NCI-H1694 treated with DMSO at 0.1 percent for 48 hours (cell line): Measurements from ENCODE around the gene PER2.
"Not testable (repeated sequence)": the region's sequence is repeated elsewhere in the genome, so short reads cannot be mapped to it uniquely, and the experiment has no call there.

ENCODE experiments used
- DNase-seq: peaks from one replicate; lab custom pipeline; 2025; lab: John Stamatoyannopoulos, UW

The PER2 gene, protein sequence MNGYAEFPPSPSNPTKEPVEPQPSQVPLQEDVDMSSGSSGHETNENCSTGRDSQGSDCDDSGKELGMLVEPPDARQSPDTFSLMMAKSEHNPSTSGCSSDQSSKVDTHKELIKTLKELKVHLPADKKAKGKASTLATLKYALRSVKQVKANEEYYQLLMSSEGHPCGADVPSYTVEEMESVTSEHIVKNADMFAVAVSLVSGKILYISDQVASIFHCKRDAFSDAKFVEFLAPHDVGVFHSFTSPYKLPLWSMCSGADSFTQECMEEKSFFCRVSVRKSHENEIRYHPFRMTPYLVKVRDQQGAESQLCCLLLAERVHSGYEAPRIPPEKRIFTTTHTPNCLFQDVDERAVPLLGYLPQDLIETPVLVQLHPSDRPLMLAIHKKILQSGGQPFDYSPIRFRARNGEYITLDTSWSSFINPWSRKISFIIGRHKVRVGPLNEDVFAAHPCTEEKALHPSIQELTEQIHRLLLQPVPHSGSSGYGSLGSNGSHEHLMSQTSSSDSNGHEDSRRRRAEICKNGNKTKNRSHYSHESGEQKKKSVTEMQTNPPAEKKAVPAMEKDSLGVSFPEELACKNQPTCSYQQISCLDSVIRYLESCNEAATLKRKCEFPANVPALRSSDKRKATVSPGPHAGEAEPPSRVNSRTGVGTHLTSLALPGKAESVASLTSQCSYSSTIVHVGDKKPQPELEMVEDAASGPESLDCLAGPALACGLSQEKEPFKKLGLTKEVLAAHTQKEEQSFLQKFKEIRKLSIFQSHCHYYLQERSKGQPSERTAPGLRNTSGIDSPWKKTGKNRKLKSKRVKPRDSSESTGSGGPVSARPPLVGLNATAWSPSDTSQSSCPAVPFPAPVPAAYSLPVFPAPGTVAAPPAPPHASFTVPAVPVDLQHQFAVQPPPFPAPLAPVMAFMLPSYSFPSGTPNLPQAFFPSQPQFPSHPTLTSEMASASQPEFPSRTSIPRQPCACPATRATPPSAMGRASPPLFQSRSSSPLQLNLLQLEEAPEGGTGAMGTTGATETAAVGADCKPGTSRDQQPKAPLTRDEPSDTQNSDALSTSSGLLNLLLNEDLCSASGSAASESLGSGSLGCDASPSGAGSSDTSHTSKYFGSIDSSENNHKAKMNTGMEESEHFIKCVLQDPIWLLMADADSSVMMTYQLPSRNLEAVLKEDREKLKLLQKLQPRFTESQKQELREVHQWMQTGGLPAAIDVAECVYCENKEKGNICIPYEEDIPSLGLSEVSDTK (N-terminal part only)

DNA sequence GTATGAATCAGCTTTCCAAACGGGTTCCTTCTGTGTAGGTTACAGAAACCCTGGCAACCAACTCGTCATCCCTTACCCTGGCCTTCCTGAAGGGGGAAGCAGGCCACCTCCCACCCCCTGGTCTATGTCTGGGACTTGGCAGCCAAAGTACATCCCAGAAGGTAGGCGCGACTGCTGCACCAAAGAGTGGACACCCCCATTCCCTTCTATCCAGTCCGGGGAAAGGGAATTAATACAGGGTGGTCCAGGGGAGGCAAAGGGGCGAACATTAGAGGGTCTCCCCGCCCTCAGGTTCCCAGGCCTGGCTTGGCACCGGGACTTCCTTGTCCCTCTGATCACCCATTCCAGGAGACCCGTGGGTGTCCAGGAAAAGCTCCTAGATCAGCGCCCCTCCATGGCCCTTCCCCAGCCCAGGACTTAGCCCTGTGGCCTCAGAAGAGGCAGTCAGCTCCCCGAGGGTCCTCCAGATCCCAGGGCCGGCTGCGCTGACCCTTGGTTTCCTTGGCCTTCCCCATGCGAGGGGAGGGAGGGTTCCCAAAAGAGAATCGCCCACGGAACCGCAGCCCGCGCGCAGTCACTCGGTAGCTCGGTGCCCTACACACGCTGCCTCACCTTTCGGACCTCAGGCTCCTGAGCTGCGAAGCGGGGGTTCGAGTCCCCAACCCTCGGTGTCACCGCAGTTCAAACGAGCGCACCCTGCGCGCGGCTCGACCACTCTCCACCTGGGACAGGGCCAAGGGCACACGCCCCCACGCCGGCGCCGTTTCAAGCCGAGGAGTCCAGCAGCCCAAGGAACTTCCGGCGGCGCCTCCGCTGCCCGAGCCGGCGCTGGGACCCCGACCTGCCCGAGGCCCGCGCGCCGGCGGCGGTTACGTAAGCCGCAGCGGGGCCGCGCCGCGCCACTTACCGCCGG lies at the start of gene PER2:
TSS of gene PER2 (minus strand) at position 874 of the 913 bp plus-strand sequence. CDS start 10,674 bp downstream, outside the sequence.
- peak; percentile 37 for DNase-seq

GRCh38 chr2:238337846-238338245 lies 49.4 kb upstream of the PER2 start:
- DNase-seq = no peak

- DNase-seq = no peak
Measured at GRCh38 chr2:238336793-238337444, 48.5 kb upstream of the PER2 start.

- DNase-seq = no peak
Measured at GRCh38 chr2:238336151-238336550, 47.7 kb upstream of the PER2 start.

DNA sequence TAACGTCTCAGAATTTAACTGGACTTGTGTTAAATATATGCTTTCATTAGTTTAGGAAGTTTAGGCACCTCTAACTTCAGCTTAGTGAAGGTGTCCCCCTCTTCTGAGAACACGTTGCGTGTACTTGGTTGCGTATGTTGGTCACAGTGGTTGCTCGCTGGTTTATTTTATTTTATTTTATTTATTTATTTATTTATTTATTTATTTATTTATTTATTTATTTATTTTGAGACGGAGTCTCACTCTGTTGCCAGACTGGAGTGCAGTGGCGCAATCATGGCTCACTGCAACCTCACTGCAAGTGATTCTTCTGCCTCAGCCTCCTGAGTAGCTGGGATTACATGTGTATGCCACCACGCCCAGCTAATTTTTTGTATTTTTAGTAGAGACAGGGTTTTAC lies 47.2 kb upstream of the PER2 start:
- DNase-seq = not testable (repeated sequence)

DNA sequence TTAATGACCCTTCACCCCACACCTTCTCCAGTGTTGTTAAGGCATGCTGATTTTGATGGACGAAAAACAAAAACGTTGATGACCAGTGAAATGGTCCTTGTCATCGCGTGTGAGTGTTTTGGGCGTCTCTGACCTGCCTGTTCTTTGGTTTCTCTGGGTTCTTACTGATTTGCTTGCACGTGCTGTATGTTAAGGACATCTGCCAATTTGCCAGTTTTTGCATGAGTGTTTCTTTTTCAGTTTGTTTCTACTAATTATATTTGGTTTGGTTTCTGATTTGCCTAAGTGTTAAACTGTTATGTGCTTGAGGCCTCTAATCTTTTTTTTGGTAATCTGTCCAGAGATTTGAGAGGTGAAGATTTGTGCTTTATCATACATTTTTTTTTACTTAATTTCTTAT lies 46.5 kb upstream of the PER2 start:
- no peak for DNase-seq

- DNase-seq = no peak
Measured at GRCh38 chr2:238331916-238332315, 43.5 kb upstream of the PER2 start.

GRCh38 chr2:238330391-238330790 lies 42.0 kb upstream of the PER2 start:
- no peak for DNase-seq

DNA sequence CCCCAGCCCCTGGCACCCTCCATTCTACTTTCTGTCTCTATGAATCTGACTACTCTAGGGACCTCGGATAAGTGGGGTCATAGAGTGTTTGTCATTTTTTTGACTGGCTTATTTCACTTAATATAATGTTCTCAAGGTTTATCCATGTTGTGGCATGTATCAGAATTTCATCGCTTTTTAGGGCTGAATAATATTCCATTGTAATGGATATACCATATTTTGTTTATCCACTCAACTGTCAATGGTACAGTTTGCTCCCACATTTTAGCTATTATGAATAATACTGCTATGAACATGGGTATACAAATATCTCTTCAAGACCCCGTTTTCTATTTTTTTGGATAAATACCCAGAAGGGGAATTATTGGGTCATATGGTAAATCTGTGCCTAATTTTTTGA lies 39.3 kb upstream of the PER2 start:
- DNase-seq = no peak

- no peak for DNase-seq
Measured at GRCh38 chr2:238326801-238327365, 38.5 kb upstream of the PER2 start.

DNA sequence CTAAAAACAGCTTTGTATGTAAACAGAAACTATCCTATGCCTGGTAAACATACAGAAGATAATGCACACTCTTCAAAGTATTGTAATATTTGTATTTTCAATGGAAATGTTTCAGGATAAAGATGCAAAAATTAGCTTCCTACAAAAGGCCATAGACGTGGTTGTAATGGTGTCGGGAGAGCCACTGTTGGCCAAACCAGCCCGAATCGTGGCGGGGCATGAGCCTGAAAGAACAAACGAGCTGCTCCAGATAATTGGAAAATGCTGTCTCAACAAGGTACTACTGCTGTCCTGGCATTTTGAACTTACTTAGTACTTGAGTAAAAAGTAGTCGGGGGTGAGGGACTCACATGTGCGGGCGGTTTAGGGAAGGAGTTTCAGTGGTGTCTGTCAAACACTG lies 37.3 kb upstream of the PER2 start:
- DNase-seq = no peak

- DNase-seq = not testable (repeated sequence)
Measured at GRCh38 chr2:238324248-238324647, 35.8 kb upstream of the PER2 start.

GRCh38 chr2:238322001-238322411 lies 33.6 kb upstream of the PER2 start:
- no peak for DNase-seq

DNA sequence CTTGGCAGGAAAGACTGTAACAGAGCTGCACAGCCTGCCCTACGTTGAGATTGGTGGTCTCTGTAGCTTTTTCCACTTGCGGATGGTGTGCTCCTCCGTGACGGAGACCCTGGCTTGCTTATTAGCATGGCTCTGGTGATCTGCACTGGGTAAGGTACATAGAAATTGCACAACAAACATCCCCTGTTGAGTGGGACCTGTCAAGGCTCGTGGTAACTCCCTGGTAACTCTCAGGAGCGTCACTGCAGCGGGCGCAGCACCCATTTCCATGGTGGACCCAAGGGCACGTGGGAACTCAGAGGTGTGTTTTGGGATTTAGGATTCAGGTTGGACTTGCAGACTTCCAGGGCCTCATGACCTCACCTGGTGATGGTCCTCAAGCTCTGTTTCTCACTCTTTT lies 33.1 kb upstream of the PER2 start:
- no peak for DNase-seq

GRCh38 chr2:238320648-238321281 lies 32.4 kb upstream of the PER2 start:
- DNase-seq = no peak

GRCh38 chr2:238320246-238320647 lies 31.8 kb upstream of the PER2 start, which contains the start of gene TRAF3IP1:
Gene TRAF3IP1, plus strand, starts transcription at chr2:238320518. Its CDS starts 145 bp downstream, at chr2:238320663.
- peak; percentile 69 for DNase-seq

DNA sequence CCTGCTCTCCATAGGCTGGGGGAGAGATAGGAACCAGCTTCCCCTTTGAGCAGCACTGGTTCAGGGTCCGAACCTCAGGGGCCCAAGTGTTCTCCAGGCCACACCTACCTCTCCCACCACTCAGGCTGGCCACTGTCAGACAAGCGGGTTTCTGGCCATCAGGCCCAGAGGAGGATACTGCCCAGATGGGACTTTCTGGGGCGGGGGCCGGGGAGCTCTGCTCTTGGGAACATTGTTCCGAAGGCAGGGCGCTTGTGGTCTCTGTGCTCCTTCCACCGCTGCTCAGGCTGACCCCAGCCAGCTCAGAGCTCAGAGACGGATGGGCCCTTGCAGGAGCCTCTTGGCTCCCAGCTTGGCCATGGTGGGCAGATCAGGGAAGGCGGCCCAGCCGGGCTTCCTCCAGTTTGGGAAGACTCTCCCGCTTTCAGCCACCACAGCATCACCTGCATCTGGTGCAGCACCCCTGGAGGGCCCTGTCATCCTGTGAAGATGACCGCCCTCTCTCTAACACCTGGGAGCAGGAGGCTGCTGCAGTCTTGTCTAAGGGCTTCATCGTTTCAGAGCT lies 26.7 kb upstream of the PER2 start:
- DNase-seq = no peak

DNA sequence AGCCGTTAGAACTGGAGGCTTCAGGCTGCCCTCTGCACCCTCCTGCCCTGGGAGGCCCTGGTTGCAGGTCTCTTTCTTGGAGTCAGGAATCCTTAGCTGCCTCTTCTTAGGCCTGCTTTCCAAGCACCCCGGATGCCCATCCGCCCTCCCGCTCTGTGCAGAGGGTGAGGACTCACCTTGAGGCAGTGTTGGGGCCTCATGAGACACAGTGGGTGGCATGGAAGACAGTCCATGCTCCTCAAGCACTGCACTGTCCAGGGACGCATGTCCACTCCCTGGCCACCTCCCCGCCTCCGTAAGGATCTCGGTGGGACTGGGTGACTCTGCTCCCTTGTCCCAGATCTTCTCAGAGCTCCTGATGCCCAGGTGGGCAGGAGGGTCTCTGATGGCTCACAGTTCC lies 26.2 kb upstream of the PER2 start:
- DNase-seq = no peak

- no peak for DNase-seq
Measured at GRCh38 chr2:238313991-238314350, 25.6 kb upstream of the PER2 start.
